Measurements from ENCODE around the gene KLK5. TPM values are rescaled to one million over a fixed set of nuclear protein-coding genes. Genes with fewer than 3 reads are reported as not detected.

KLK5 gene
- polyA plus RNA-seq, 3 donors from 2014 or later, result not detected

DNA sequence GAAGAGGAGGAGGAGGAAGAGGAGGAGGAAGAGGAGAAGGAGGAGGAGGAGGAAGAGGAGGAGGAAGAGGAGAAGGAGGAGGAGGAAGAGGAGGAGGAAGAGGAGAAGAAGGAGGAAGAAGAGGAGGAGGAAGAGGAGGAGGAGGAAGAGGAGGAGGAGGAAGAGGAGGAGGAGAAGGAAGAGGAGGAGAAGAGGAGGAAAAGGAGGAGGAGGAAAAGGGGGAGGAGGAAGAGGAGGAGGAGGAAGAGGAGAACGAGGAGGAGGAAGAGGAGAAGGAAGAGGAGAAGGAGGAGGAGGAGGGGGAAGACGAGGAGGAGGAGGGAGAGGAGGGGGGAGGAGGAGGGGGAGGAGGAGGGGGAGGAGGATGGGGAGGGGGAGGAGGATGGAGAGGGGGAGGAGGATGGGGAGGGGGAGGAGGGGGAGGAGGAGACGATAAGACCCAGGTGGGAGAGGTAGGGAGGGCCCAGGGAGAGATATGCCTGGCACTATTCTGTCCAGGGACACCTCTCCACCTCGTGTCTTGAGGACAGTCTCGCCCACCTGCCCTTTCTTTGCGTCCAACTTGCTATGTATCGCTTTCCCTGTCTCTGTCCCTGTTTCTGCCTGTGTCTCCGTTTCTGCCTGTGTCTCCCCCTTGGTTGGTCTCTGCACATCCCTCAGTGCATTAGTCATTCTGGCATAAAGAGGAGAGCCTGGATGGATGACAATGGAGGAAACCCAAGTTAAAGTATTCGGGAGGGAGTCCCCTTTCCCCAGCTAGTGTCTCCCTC lies 7.1 kb upstream of the KLK5 start:
- peaks cover 0 to 4% (median 3%) of the 10 kb centered on the region in 3 donors for H3K36me3 Mint-ChIP-seq
- H3K4me3 Mint-ChIP-seq, result no peak overlapping the region
- H3K4me1 Mint-ChIP-seq, result no peaks in the 10 kb centered on the region
- no peak for DNase-seq
- peaks cover 8 to 11% (median 10%) of the 10 kb centered on the region in 3 donors for H3K27me3 Mint-ChIP-seq (ENCODE audit: low read depth in 3 of 3)
- no peaks in the 10 kb centered on the region for H3K9me3 Mint-ChIP-seq
- no peak overlapping the region for H3K27ac Mint-ChIP-seq

GRCh38 chr19:50957587-50957986 lies 4.7 kb upstream of the KLK5 start:
- peaks cover 0 to 7% (median 3%) of the 10 kb centered on the region in 3 donors for H3K36me3 Mint-ChIP-seq
- DNase-seq, result no peak
- no peaks in the 10 kb centered on the region for H3K4me1 Mint-ChIP-seq
- peaks cover 8 to 9% (median 8%) of the 10 kb centered on the region in 3 donors for H3K27me3 Mint-ChIP-seq (ENCODE audit: low read depth in 3 of 3)
- no peak overlapping the region for H3K27ac Mint-ChIP-seq
- H3K9me3 Mint-ChIP-seq, result no peaks in the 10 kb centered on the region
- H3K4me3 Mint-ChIP-seq, result no peak overlapping the region

DNA sequence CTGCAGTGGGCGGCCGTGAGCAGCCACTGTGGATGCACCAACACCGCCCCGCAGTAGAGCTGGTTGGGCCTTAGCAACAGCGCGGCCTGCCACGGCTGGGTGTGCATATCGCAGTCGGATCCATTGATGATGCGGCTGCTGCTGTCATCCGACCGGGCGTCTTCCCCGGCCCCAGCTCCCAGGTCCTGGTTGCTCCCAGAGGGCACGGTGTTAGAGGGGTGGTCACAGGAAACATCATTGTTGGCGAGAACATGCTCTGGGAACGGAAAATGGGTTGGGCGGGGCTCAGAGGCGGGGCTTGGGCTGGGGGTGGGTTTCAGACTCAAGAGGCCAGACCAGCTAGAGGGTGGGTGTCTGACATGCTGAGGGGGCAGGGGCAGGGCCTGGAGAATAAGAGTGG lies 3.0 kb downstream of the KLK5 start:
- Mint-ChIP-seq H3K9me3 (peaks cover 0 to 3% (median 0%) of the 10 kb centered on the region in 6 donors), H3K27ac (no peak overlapping the region), H3K4me1 (no peaks in the 10 kb centered on the region), H3K27me3 (ENCODE audit: low read depth in 3 of 3) (peaks cover 2 to 22% (median 11%) of the 10 kb centered on the region in 3 donors), H3K36me3 (peaks cover 0 to 4% (median 4%) of the 10 kb centered on the region in 3 donors), H3K4me3 (no peak overlapping the region)
- no peak for DNase-seq

GRCh38 chr19:50947123-50947522 lies 5.7 kb downstream of the KLK5 start:
- no peak overlapping the region for H3K27ac Mint-ChIP-seq
- no peaks in the 10 kb centered on the region for H3K4me1 Mint-ChIP-seq
- H3K4me3 Mint-ChIP-seq, result no peak overlapping the region
- no peak for DNase-seq
- peaks cover 0 to 4% (median 0%) of the 10 kb centered on the region in 3 donors for H3K36me3 Mint-ChIP-seq
- peaks cover 0 to 3% (median 0%) of the 10 kb centered on the region in 6 donors for H3K9me3 Mint-ChIP-seq
- H3K27me3 Mint-ChIP-seq (ENCODE audit: low read depth in 3 of 3), result peaks cover 2 to 32% (median 15%) of the 10 kb centered on the region in 3 donors

DNA sequence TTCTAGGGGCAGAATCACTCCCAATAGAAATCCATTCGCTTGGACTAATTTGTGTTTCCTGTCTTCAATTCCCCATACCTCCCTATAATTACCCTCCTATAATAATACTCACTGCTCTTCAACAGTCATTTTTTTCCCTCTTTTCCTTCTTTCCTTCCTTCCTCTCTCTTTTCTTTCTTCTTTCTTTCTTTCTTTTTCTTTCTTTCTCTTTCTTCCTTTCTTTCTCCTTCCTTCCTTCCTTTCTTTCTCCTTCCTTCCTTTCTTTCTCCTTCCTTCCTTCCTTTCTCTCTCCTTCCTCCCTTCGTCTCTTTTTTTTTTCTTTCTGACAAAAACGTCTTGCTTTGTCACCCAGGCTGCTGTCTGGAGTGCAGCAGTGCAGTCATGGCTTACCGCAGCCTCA lies 8.0 kb downstream of the KLK5 start:
- Mint-ChIP-seq H3K4me3 (no peak overlapping the region), H3K27ac (no peak overlapping the region), H3K27me3 (ENCODE audit: low read depth in 3 of 3) (peaks cover 0 to 34% (median 12%) of the 10 kb centered on the region in 3 donors), H3K9me3 (peaks cover 0 to 4% (median 0%) of the 10 kb centered on the region in 6 donors), H3K36me3 (peaks cover 0 to 4% (median 0%) of the 10 kb centered on the region in 3 donors), H3K4me1 (no peaks in the 10 kb centered on the region)
- DNase-seq, result no peak

GRCh38 chr19:50943074-50943828 lies 9.6 kb downstream of the KLK5 start:
- Mint-ChIP-seq H3K4me3 (no peak overlapping the region), H3K27me3 (ENCODE audit: low read depth in 3 of 3) (peaks cover 0 to 37% (median 11%) of the 10 kb centered on the region in 3 donors), H3K36me3 (no peaks in the 10 kb centered on the region), H3K9me3 (peaks cover 0 to 4% (median 0%) of the 10 kb centered on the region in 6 donors), H3K4me1 (no peaks in the 10 kb centered on the region), H3K27ac (no peak overlapping the region)
- DNase-seq, result no peak

- Mint-ChIP-seq H3K4me1 (no peaks in the 10 kb centered on the region), H3K27ac (no peak overlapping the region), H3K36me3 (no peaks in the 10 kb centered on the region)
Observed at GRCh38 chr19:50939596-50939995, 13.2 kb downstream of the KLK5 start.

GRCh38 chr19:50933640-50934039 lies 19.2 kb downstream of the KLK5 start:
- H3K4me3 Mint-ChIP-seq, result no peak overlapping the region
- H3K36me3 Mint-ChIP-seq, result no peaks in the 10 kb centered on the region
- no peak overlapping the region for H3K27ac Mint-ChIP-seq
- H3K27me3 Mint-ChIP-seq (ENCODE audit: low read depth in 3 of 3), result peaks cover 3 to 20% (median 16%) of the 10 kb centered on the region in 3 donors
- H3K4me1 Mint-ChIP-seq, result peaks cover 0 to 3% of the 10 kb centered on the region in 2 donors
- H3K9me3 Mint-ChIP-seq, result no peaks in the 10 kb centered on the region
- DNase-seq, result no peak

More at GRCh38 chr19:50939596-50939995, 13.2 kb downstream of the KLK5 start:
- no peak for DNase-seq
- H3K27me3 Mint-ChIP-seq (ENCODE audit: low read depth in 3 of 3), result peaks cover 0 to 31% (median 6%) of the 10 kb centered on the region in 3 donors
- H3K9me3 Mint-ChIP-seq, result peaks cover 0 to 4% (median 0%) of the 10 kb centered on the region in 6 donors
- H3K4me3 Mint-ChIP-seq, result no peak overlapping the region

GRCh38 chr19:50932690-50933083 lies 20.2 kb downstream of the KLK5 start:
- DNase-seq, result no peak
- no peak overlapping the region for H3K4me3 Mint-ChIP-seq
- H3K9me3 Mint-ChIP-seq, result no peaks in the 10 kb centered on the region
- H3K4me1 Mint-ChIP-seq, result peaks cover 0 to 3% of the 10 kb centered on the region in 2 donors
- peaks cover 3 to 19% (median 16%) of the 10 kb centered on the region in 3 donors for H3K27me3 Mint-ChIP-seq (ENCODE audit: low read depth in 3 of 3)
- no peak overlapping the region for H3K27ac Mint-ChIP-seq
- no peaks in the 10 kb centered on the region for H3K36me3 Mint-ChIP-seq

GRCh38 chr19:50932018-50932689 lies 20.7 kb downstream of the KLK5 start:
- Mint-ChIP-seq H3K4me1 (peaks cover 0 to 3% of the 10 kb centered on the region in 2 donors), H3K27me3 (ENCODE audit: low read depth in 3 of 3) (peaks cover 3 to 19% (median 14%) of the 10 kb centered on the region in 3 donors), H3K9me3 (no peaks in the 10 kb centered on the region), H3K27ac (no peak overlapping the region), H3K36me3 (no peaks in the 10 kb centered on the region), H3K4me3 (no peak overlapping the region)
- DNase-seq, result no peak

DNA sequence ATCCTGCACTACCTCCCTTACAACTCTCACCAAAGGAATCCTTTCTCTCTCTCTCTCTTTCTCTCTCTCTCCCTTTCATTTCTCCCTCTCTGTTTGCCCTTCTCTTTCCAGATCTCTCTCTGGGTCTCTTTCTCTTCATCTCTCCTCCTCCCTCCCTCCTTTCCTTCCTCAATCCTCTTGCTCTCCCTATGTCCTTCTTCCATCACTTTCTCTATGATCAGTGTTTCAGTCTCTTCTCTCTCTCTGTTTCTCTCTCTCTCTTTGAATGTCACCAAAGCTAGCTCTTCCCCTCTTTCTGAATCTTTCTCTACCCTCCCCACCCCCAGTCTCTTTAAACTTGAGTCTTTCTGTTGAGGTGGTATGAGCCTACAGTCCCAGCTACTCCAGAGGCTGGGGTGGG lies 21.8 kb downstream of the KLK5 start:
- no peaks in the 10 kb centered on the region for H3K9me3 Mint-ChIP-seq
- no peak overlapping the region for H3K4me3 Mint-ChIP-seq
- H3K27ac Mint-ChIP-seq, result no peak overlapping the region
- no peak for DNase-seq
- peaks cover 0 to 3% of the 10 kb centered on the region in 2 donors for H3K4me1 Mint-ChIP-seq
- peaks cover 3 to 23% (median 18%) of the 10 kb centered on the region in 3 donors for H3K27me3 Mint-ChIP-seq (ENCODE audit: low read depth in 3 of 3)
- no peaks in the 10 kb centered on the region for H3K36me3 Mint-ChIP-seq

DNA sequence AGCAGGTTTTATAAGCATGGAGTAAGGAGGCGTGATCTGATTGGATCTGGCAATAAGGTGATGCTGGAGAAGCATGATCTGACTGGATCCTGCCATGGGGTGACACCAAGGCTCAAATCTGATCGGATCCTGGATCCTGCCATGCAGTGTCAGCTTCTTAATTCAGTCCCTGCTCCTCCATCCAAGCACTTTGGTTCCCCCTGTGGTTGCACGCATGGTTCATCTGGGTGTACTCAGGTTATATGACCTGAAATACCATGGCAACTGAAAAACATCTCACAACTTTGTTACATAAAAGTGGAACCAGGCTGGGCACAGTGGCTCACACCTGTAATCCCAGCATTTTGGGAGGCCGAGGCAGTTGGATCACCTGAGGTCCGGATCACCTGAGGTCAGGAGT lies 24.0 kb downstream of the KLK5 start:
- DNase-seq, result no peak
- Mint-ChIP-seq H3K4me3 (no peak overlapping the region), H3K9me3 (no peaks in the 10 kb centered on the region), H3K4me1 (peaks cover 0 to 3% of the 10 kb centered on the region in 2 donors), H3K27me3 (ENCODE audit: low read depth in 3 of 3) (peaks cover 3 to 23% (median 13%) of the 10 kb centered on the region in 3 donors), H3K27ac (no peak overlapping the region), H3K36me3 (no peaks in the 10 kb centered on the region)

GRCh38 chr19:50926144-50926543 lies 26.7 kb downstream of the KLK5 start:
- H3K27ac Mint-ChIP-seq, result no peak overlapping the region
- H3K4me1 Mint-ChIP-seq, result peaks cover 9 to 11% of the 10 kb centered on the region in 2 donors
- peaks cover 3 to 17% (median 14%) of the 10 kb centered on the region in 3 donors for H3K27me3 Mint-ChIP-seq (ENCODE audit: low read depth in 3 of 3)
- H3K36me3 Mint-ChIP-seq, result no peaks in the 10 kb centered on the region
- no peaks in the 10 kb centered on the region for H3K9me3 Mint-ChIP-seq
- H3K4me3 Mint-ChIP-seq, result no peak overlapping the region
- no peak for DNase-seq

All from immature natural killer cell (primary cell).